C4-2B (cell line): Measurements from ENCODE around the gene GNAS-AS1.

Experiments used
- H3K27ac ChIP-seq: fragments of 450-650 bp; 2 replicates; pipeline ENCODE4 v1.5.1; 2017
- ZFX ChIP-seq: fragments of 450-650 bp; IDR thresholded peaks from 2 replicates; pipeline ENCODE4 v1.6.1; 2017
- TF ChIP-seq, protein P1 (sequence below): fragments of 450-650 bp; conservative IDR thresholded peaks from 2 replicates; pipeline ENCODE4 v1.5.1; 2017; ENCODE audit warnings: mild to moderate bottlenecking

Gene GNAS-AS1

DNA sequence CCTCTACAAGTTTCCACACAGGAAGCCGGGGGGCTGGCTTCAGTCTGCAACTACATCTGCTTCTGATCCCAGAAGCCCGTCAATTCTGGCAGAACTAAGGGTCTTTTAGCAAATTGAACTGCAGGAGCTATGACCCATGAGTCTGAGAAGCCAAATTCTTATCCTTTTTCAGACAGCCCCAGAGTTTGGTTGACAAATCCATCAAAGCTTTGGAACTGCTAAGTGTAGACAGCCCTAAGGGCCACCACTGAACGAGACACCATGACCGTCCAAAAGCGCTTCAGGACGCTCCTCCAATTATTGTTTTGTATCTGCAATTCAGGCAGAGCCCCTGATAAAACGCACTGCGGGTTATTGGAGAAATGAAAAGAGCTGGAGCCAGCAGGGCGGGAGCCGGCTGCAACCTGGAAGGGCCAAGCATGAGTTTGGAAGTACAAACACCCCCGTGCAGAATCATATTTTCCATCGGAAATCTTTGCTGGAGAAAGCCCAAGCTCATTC lies 67.1 kb downstream of the GNAS-AS1 start:
- no peak for TF ChIP-seq ZFX
- TF ChIP-seq, protein P1, sequence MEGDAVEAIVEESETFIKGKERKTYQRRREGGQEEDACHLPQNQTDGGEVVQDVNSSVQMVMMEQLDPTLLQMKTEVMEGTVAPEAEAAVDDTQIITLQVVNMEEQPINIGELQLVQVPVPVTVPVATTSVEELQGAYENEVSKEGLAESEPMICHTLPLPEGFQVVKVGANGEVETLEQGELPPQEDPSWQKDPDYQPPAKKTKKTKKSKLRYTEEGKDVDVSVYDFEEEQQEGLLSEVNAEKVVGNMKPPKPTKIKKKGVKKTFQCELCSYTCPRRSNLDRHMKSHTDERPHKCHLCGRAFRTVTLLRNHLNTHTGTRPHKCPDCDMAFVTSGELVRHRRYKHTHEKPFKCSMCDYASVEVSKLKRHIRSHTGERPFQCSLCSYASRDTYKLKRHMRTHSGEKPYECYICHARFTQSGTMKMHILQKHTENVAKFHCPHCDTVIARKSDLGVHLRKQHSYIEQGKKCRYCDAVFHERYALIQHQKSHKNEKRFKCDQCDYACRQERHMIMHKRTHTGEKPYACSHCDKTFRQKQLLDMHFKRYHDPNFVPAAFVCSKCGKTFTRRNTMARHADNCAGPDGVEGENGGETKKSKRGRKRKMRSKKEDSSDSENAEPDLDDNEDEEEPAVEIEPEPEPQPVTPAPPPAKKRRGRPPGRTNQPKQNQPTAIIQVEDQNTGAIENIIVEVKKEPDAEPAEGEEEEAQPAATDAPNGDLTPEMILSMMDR: no peak
- no peak overlapping the region for H3K27ac ChIP-seq

DNA sequence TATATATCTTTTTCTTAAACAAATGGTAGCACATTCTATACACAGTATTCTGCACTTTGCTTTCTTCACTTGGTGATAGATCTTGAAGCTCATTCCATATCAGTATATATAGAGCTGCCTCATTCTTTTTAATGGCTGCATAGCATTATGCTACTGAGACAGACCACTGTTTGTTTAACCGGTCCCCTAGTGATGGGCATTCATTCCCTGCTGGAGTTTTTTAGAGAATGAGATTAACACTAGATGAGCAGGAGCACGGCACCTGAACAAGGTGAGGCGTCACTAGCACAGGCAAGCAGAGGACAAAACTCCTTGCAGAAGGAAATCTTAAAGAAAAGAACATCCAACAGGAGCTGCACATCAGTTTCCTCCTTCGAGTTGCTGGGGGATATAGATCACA lies 69.6 kb downstream of the GNAS-AS1 start:
- no peak overlapping the region for H3K27ac ChIP-seq
- TF ChIP-seq ZFX: no peak
- TF ChIP-seq, protein P1: no peak

DNA sequence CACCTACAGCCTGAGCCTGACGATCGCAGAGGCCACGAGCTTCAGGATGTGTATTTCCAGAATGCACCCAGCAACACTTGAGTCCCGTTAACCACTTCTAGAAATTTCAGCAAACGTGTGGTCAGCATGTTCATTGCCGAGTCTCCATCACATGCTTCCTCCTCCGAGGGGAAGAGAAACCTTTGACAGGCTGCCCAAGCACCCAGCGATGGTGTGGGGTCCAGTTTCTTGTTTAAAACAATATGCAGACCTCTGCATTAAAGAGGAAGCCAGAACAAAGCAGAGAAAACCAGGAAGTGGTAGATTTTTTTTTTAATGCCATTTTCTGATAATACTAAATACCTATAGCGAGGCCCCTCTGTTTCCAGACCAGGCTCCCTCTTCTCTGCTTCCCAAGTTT lies 71.9 kb downstream of the GNAS-AS1 start:
- no peak overlapping the region for H3K27ac ChIP-seq
- TF ChIP-seq, protein P1: no peak
- no peak for TF ChIP-seq ZFX

DNA sequence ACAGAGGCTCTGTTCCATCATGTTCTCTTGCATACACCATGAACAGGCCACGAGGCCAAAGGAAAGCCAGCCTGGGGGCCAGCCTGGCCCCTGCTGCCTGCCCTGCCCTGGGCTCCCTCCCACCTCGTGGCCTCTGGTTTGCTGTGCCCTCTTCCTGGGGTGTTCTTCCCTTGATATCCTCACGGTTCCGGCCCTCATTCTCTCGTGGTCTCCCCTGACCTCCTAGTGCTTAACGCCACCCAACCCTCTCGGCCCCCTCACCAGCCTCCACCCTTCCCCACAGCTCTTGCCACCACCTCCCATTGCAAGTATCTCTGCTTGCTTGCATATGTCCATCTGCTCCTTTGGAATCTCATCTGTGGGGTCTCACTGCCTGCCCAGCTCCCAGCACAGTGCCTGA lies 73.0 kb downstream of the GNAS-AS1 start:
- H3K27ac ChIP-seq: no peak overlapping the region
- TF ChIP-seq, protein P1: no peak
- no peak for TF ChIP-seq ZFX

DNA sequence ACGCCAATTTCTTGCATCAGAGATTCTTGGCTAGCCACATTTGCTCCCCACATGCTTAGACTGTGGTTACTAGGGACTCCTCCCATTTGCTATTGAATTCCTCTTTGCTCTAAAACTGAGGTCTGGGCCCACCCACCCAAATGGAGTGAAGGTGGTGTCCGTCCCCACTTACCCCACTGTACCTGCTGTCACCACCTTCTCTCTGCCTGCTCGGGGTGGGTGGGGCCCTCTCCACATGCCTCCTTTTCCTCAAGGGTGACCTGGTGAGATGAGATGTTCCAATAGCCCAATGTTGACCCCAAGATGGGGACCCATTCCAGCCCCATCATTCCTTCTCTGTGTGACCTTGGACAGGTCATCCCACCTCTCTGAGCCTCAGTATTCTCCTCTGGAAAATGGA lies 74.6 kb downstream of the GNAS-AS1 start:
- no peak for TF ChIP-seq ZFX
- TF ChIP-seq, protein P1: no peak

DNA sequence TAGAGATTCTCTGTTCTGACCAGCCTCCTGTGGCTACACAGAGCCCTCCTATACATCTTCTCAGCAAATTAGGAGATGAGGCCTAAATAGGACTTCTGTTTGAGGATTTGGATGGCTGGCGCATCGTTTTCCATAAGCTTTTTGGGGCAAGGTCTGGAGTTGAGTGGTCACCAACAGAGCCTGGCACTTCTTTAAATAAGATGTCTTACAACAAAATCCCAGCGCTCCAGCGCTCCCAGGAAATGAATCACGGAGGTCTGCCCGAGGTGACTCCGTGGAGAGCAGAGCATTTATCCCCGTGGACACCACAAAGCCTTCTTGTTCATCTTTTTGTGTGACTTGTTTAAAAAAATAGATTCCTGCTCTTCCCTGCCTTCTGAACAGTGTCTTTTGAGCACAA lies 75.3 kb downstream of the GNAS-AS1 start:
- TF ChIP-seq, protein P1: no peak
- no peak for TF ChIP-seq ZFX
- no peak overlapping the region for H3K27ac ChIP-seq

More for the DNA sequence above, 74.6 kb downstream of the GNAS-AS1 start:
- H3K27ac ChIP-seq: no peak overlapping the region

DNA sequence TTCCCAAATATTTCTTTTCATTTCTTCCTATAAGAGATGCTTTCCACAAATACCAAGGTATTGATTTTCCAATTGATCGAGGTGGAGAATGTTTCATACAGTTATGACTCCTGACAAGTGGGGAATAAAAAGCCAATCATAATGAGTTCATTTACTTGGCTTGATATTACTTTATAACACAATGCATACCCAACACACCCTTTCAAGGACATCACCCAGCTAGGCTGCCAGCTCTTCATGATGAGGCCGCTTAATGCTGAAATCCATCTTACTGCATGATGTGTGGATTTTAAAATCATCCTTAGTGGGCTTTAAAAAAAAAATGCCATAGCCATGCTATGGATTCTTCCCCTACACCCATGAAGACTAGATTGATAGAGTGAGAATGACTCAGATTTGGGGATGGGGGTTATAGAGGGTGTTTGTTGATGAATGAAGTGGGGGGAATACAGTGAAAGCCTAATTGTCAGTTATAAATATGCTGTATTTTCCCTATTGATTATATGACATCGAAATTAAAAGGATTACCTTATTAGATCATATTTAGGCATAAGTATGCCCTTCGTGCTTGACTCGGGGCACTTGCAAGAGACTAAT lies 75.9 kb downstream of the GNAS-AS1 start:
- no peak for TF ChIP-seq ZFX
- TF ChIP-seq, protein P1: no peak
- no peak overlapping the region for H3K27ac ChIP-seq
